Epidermal melanocyte (primary cell): ENCODE results near the gene NRP1.

Experiments
- DNase-seq: peaks from one replicate; pipeline ENCODE4 v3.0.0; 2011; ENCODE audit warnings: low spot score; ENCODE audit not compliant: insufficient read length

The NRP1 gene

GRCh38 chr10:33293076-33293475, 41.4 kb downstream of the NRP1 start:
- DNase-seq, result no peak

GRCh38 chr10:33291053-33291592, 43.3 kb downstream of the NRP1 start:
- DNase-seq, result peak; percentile 69

GRCh38 chr10:33290321-33291052, 44.0 kb downstream of the NRP1 start:
- no peak for DNase-seq

GRCh38 chr10:33289776-33290175, 44.7 kb downstream of the NRP1 start:
- no peak for DNase-seq

- no peak for DNase-seq
Measured at GRCh38 chr10:33288127-33288526, 46.3 kb downstream of the NRP1 start.

- no peak for DNase-seq
Measured at GRCh38 chr10:33287112-33287511, 47.4 kb downstream of the NRP1 start.

- DNase-seq, result no peak
Measured at GRCh38 chr10:33286157-33286934, 48.1 kb downstream of the NRP1 start.

GRCh38 chr10:33284945-33285344, 49.5 kb downstream of the NRP1 start:
- no peak for DNase-seq

- no peak for DNase-seq
Measured at GRCh38 chr10:33279811-33280602, 54.5 kb downstream of the NRP1 start.

GRCh38 chr10:33279276-33279675, 55.2 kb downstream of the NRP1 start:
- no peak for DNase-seq

GRCh38 chr10:33278198-33278597, 56.3 kb downstream of the NRP1 start:
- DNase-seq, result no peak

- no peak for DNase-seq
Measured at GRCh38 chr10:33277135-33277536, 57.3 kb downstream of the NRP1 start.

GRCh38 chr10:33276282-33276923, 58.1 kb downstream of the NRP1 start:
- DNase-seq, result no peak

- DNase-seq, result no peak
Measured at GRCh38 chr10:33274096-33274785, 60.2 kb downstream of the NRP1 start.

GRCh38 chr10:33273295-33274002, 61.0 kb downstream of the NRP1 start:
- peak; percentile 50 for DNase-seq

GRCh38 chr10:33272635-33273034, 61.8 kb downstream of the NRP1 start:
- no peak for DNase-seq

GRCh38 chr10:33271969-33272583, 62.4 kb downstream of the NRP1 start:
- no peak for DNase-seq

GRCh38 chr10:33270971-33271370, 63.5 kb downstream of the NRP1 start:
- DNase-seq, result no peak

GRCh38 chr10:33267708-33268107, 66.8 kb downstream of the NRP1 start:
- no peak for DNase-seq

- DNase-seq, result no peak
Measured at GRCh38 chr10:33265621-33266020, 68.8 kb downstream of the NRP1 start.
